ENCODE data around the gene GRAMD1A. TPM values are rescaled to one million over a fixed set of nuclear protein-coding genes. Genes with fewer than 3 reads are reported as not detected.

Gene GRAMD1A
- total RNA-seq, 1 experiment from 2014 or later: 62.7 TPM

DNA sequence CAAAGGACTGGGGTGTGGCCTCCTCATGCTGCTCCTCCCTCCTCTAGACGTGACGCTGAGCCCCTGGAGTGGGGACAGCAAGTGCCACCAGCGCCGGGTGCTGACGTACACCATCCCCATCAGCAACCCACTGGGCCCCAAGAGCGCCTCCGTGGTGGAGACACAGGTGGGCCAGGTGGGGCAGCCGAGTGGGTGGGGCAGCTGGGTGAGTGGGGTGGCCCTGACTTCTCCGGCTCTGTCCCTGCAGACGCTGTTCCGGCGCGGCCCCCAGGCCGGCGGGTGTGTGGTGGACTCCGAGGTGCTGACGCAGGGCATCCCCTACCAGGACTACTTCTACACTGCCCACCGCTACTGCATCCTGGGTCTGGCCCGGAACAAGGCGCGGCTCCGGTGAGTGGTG, 19.0 kb downstream of the GRAMD1A start:
- H3K9me3 ChIP-seq (ENCODE audit: insufficient read depth, low read depth): no peaks in the 10 kb centered on the region
- H3K9me2 ChIP-seq (ENCODE audit: insufficient read depth): no peaks in the 10 kb centered on the region
- H3K27me3 ChIP-seq (ENCODE audit: insufficient read depth, low read depth): no peaks in the 10 kb centered on the region
- POLR2A ChIA-PET (ENCODE audit: unreplicated experiment): no interaction called here
- H2AFZ ChIP-seq: no peak overlapping the region
- no peak overlapping the region for H3K4me3 ChIP-seq
- H3K36me3 ChIP-seq (ENCODE audit: low read depth): no peaks in the 10 kb centered on the region
- DNase-seq: no peak
- H3K27ac ChIP-seq: no peak overlapping the region
- no peak overlapping the region for H3K4me2 ChIP-seq
- H3K4me1 ChIP-seq (replicated peaks; ENCODE audit: insufficient read depth): no peaks in the 10 kb centered on the region
- CTCF ChIA-PET: no interaction called here
- no peaks in the 10 kb centered on the region for H4K20me1 ChIP-seq (ENCODE audit: insufficient read depth)
- 0 out of 2 replicates have a peak, but pooled peaks cover 4% of the 10 kb centered on the region for H3F3A ChIP-seq (ENCODE audit: insufficient read depth, low read depth)
- intact Hi-C loops (cut with micrococcal nuclease; ENCODE audit: unreplicated experiment): no loop called here
- no TSS peak for BruUV-seq (replicated peaks)
- TF ChIP-seq, protein P1, sequence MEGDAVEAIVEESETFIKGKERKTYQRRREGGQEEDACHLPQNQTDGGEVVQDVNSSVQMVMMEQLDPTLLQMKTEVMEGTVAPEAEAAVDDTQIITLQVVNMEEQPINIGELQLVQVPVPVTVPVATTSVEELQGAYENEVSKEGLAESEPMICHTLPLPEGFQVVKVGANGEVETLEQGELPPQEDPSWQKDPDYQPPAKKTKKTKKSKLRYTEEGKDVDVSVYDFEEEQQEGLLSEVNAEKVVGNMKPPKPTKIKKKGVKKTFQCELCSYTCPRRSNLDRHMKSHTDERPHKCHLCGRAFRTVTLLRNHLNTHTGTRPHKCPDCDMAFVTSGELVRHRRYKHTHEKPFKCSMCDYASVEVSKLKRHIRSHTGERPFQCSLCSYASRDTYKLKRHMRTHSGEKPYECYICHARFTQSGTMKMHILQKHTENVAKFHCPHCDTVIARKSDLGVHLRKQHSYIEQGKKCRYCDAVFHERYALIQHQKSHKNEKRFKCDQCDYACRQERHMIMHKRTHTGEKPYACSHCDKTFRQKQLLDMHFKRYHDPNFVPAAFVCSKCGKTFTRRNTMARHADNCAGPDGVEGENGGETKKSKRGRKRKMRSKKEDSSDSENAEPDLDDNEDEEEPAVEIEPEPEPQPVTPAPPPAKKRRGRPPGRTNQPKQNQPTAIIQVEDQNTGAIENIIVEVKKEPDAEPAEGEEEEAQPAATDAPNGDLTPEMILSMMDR (conservative IDR thresholded peaks at IDR 0.05): no peak
- no peaks in the 10 kb centered on the region for H3K79me2 ChIP-seq (ENCODE audit: low read depth)

DNA sequence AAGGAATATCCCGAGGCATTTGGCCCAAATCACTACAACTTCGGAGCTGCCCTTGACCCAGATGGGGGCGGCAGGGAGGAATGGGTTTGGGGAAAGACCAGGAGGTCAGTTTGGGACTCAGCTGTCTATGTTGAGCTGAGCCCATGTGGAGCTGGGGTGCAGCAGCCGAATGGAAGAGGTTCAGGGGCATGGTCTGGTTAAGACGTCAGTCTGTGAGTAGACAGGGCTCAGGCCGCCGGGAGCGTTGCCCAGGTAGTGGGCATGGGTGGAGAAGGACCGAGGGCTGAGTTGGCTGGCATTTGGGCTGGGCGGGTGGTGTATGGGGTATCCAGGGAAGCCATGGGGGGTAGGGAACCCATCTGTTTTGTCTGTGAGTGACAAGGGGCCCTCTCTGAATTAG, 20.9 kb downstream of the GRAMD1A start:
- Histone ChIP-seq H3K4me3 (no peak overlapping the region), H2AFZ (no peak overlapping the region), H4K20me1 (ENCODE audit: insufficient read depth) (no peaks in the 10 kb centered on the region), H3F3A (ENCODE audit: insufficient read depth, low read depth) (0 out of 2 replicates have a peak, but pooled peaks cover 4% of the 10 kb centered on the region), H3K9me2 (ENCODE audit: insufficient read depth) (no peaks in the 10 kb centered on the region), H3K9me3 (ENCODE audit: insufficient read depth, low read depth) (no peaks in the 10 kb centered on the region), H3K4me1 (replicated peaks; ENCODE audit: insufficient read depth) (no peaks in the 10 kb centered on the region), H3K36me3 (ENCODE audit: low read depth) (no peaks in the 10 kb centered on the region), H3K4me2 (no peak overlapping the region), H3K79me2 (ENCODE audit: low read depth) (no peaks in the 10 kb centered on the region), H3K27ac (no peak overlapping the region), H3K27me3 (ENCODE audit: insufficient read depth, low read depth) (no peaks in the 10 kb centered on the region)
- intact Hi-C loops (cut with micrococcal nuclease; ENCODE audit: unreplicated experiment): no loop called here
- no peak for DNase-seq
- TF ChIP-seq, protein P1 (conservative IDR thresholded peaks at IDR 0.05): no peak
- ChIA-PET POLR2A (ENCODE audit: unreplicated experiment) (no interaction called here), CTCF (no interaction called here)
- BruUV-seq (replicated peaks): no TSS peak

DNA sequence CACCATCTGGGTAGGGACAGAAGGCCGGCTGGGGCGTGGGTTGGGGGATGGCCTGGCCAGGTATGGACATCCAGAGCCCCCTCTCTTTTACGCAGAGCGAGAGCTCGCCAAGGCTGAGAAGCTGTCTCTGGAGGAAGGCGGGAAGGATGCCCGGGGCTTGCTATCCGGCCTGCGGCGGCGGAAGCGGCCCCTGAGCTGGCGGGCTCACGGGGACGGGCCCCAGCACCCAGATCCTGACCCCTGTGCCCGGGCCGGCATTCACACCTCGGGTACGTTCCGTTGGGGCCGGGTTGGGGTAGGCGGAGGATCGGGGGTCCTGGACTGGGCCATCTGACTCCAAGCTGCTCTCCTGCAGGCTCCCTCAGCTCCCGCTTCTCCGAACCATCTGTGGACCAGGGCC, 21.5 kb downstream of the GRAMD1A start:
- Histone ChIP-seq H3K9me2 (ENCODE audit: insufficient read depth) (no peaks in the 10 kb centered on the region), H4K20me1 (ENCODE audit: insufficient read depth) (no peaks in the 10 kb centered on the region), H2AFZ (no peak overlapping the region), H3K27me3 (ENCODE audit: insufficient read depth, low read depth) (no peaks in the 10 kb centered on the region), H3K79me2 (ENCODE audit: low read depth) (no peaks in the 10 kb centered on the region), H3K4me2 (no peak overlapping the region), H3K9me3 (ENCODE audit: insufficient read depth, low read depth) (no peaks in the 10 kb centered on the region), H3K36me3 (ENCODE audit: low read depth) (no peaks in the 10 kb centered on the region), H3K4me3 (no peak overlapping the region), H3K4me1 (replicated peaks; ENCODE audit: insufficient read depth) (no peaks in the 10 kb centered on the region), H3K27ac (no peak overlapping the region), H3F3A (ENCODE audit: insufficient read depth, low read depth) (peaks cover 7% of the 10 kb centered on the region; the same call in 1 of the 2 replicates)
- ChIA-PET POLR2A (ENCODE audit: unreplicated experiment) (no interaction called here), CTCF (no interaction called here)
- DNase-seq: no peak
- BruUV-seq (replicated peaks): no TSS peak
- TF ChIP-seq, protein P1 (conservative IDR thresholded peaks at IDR 0.05): no peak
- no peak for TF ChIP-seq EZH2 (IDR thresholded peaks at IDR 0.05; ENCODE audit: low read depth)
- intact Hi-C loops (cut with micrococcal nuclease; ENCODE audit: unreplicated experiment): no loop called here

All from PC-9 (cell line).